ENCODE data around the gene GABBR2. TPM values are rescaled to one million over a fixed set of nuclear protein-coding genes. Genes with fewer than 3 reads are reported as not detected.

Gene GABBR2
- total and polyA plus RNA-seq, 9 of the 15 experiments (the other 6 are each of a cell fraction or from before 2014, with no cell fraction given) = 0.15 to 1.9 (median 0.32) TPM

DNA sequence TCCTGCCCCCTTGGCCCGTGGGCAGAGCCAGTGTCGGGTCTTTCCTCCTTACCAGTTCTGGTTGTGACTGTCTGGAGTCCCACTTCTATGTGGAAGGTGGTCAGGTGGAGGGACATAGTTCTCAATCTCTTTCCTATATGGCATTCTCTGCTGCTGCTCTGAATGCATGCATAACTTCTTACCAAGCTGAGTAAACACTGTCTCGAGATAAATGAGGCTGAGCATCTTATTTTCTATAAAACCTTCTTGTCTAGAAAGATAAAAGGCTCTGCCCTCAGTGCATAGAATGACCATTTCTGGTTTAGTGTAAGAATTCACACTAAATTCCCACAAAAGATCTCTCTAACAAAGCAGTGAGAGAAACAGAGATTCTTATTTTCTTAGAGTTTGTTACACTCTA is 347.1 kb downstream of the GABBR2 start (continued):
- TF ChIP-seq MAFG (tag; conservative IDR thresholded peaks at IDR 0.05) (no peak), FIP1L1 (IDR thresholded peaks at IDR 0.05; ENCODE audit: low read depth, low read length, poor library complexity, severe bottlenecking) (no peak), CC2D1A (IDR thresholded peaks at IDR 0.05) (no peak)

DNA sequence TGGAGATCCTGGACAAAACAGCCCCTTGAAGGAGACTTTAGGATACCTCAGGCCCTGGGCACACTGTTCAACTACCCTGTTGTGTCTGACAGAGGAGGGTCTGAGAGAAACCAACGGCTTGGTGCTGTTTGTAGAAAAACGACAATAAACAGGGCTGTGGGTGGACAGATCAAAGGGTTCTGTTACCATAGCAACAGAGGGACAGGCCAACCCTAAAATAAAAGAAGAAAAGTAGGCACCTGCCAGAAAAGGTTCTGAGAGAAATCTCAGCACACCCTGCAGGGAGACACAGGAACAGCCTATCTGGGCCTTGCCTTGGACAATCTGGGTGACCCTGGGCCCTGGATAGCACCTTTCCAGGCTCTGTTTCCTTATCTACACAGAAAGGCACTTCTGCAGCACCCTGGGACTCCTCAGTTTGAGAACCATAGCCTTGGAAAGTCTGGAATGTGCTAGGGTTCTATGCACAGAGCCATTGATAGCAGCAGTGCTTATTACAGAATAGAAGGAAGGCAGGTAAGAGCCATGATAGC is 348.5 kb downstream of the GABBR2 start:
- Histone ChIP-seq H3K4me2 (ENCODE audit: insufficient read depth, low read length) (no peak overlapping the region), H3K79me2 (ENCODE audit: control insufficient read depth, insufficient read depth, low read length) (no peaks in the 10 kb centered on the region), H3K9me3 (replicated peaks; ENCODE audit: control insufficient read depth, insufficient read depth, low read depth, low read length) (peaks cover 8% of the 10 kb centered on the region), H4K20me1 (replicated peaks; ENCODE audit: control insufficient read depth, insufficient read depth, low read length) (no peaks in the 10 kb centered on the region), H3K36me3 (ENCODE audit: control insufficient read depth, insufficient read depth, low read length) (no peaks in the 10 kb centered on the region), H3K4me1 (replicated peaks in 1 of 2; ENCODE audit: control insufficient read depth in 2 of 2, insufficient read depth in 2 of 2, low read length in 2 of 2) (no peaks in the 10 kb centered on the region; a peak in 1 of 5 replicates), H3K27ac (ENCODE audit: extremely low read depth, low read depth, low read length) (no peak overlapping the region), H3K9me1 (ENCODE audit: control insufficient read depth, insufficient read depth, low read length) (no peaks in the 10 kb centered on the region), H2AFZ (ENCODE audit: low read depth, low read length) (no peak overlapping the region), H3K27me3 (ENCODE audit: control insufficient read depth in 2 of 2, insufficient read depth in 2 of 2, low read length in 2 of 2) (no peaks in the 10 kb centered on the region), H3K4me3 (no peak overlapping the region), H3K9ac (ENCODE audit: insufficient read depth in 1 of 2, low read depth in 2 of 2, low read length in 2 of 2) (no peak overlapping the region)
- POLR2A ChIA-PET = interaction anchor here (1.0 kb wide), 1 partner anchor 34 kb away, joined by 3 read pairs; no protein-coding TSS in a partner anchor
- FAIRE-seq (peak; percentile 64), DNase-seq (ENCODE audit: extremely low read depth in 1 of 4, low spot score in 3 of 4) (no peak), ATAC-seq (peak; percentile 60)
- CTCF ChIA-PET (ENCODE audit: low intra/inter-chr PET ratio) = no interaction called here
- BruUV-seq (replicated peaks) = no TSS peak
- in situ Hi-C loops (cut with MboI) = no loop called here
- WGBS (ENCODE audit: insufficient coverage, low coverage, missing lambda C conversion rate) = 15% methylated on average over 2 of the region's 2 CpGs
- intact Hi-C loops (cut with micrococcal nuclease) = no loop called here
- peak in 1 of 2 experiments; percentile 66; a peak in 2 of 4 replicates for TF ChIP-seq RCOR1 (IDR thresholded peaks at IDR 0.05; ENCODE audit: borderline replicate concordance in 1 of 2, low read depth in 2 of 2, low read length in 2 of 2)
- TF ChIP-seq CBFA2T3 (IDR thresholded peaks at IDR 0.05) = peak; percentile 70
- TF ChIP-seq RFX1 (IDR thresholded peaks at IDR 0.05) = peak; percentile 93
- TF ChIP-seq HDAC1 (IDR thresholded peaks at IDR 0.05) = no peak
- TF ChIP-seq ZNF79 (CRISPR knock-in tag; IDR thresholded peaks at IDR 0.05; ENCODE audit: low read depth) = no peak
- TF ChIP-seq TCF7L2 (IDR thresholded peaks at IDR 0.05; ENCODE audit: low read depth, low read length) = no peak
- no peak for TF ChIP-seq ZNF184 (CRISPR knock-in tag; IDR thresholded peaks at IDR 0.05)
- no peak for TF ChIP-seq ASH1L (IDR thresholded peaks at IDR 0.05; ENCODE audit: borderline replicate concordance, low read depth, partially characterized antibody)
- no peak for TF ChIP-seq GABPA (tag; conservative IDR thresholded peaks at IDR 0.05; ENCODE audit: low read depth)
- no peak for TF ChIP-seq ETV5 (CRISPR knock-in tag; IDR thresholded peaks at IDR 0.05; ENCODE audit: low read depth)
- peak; percentile 58 to 65; a peak in 2 of 4 replicates for TF ChIP-seq KDM1A (IDR thresholded peaks at IDR 0.05)
- TF ChIP-seq GATAD2B (IDR thresholded peaks at IDR 0.05; ENCODE audit: borderline replicate concordance) = no peak
- TF ChIP-seq GATA2 (CRISPR knock-in tag; IDR thresholded peaks at IDR 0.05) = no peak
- no peak for TF ChIP-seq CBX3 (IDR thresholded peaks at IDR 0.05; ENCODE audit: borderline replicate concordance in 1 of 2, low read length in 2 of 2)
- TF ChIP-seq, protein P1, sequence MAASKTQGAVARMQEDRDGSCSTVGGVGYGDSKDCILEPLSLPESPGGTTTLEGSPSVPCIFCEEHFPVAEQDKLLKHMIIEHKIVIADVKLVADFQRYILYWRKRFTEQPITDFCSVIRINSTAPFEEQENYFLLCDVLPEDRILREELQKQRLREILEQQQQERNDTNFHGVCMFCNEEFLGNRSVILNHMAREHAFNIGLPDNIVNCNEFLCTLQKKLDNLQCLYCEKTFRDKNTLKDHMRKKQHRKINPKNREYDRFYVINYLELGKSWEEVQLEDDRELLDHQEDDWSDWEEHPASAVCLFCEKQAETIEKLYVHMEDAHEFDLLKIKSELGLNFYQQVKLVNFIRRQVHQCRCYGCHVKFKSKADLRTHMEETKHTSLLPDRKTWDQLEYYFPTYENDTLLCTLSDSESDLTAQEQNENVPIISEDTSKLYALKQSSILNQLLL (CRISPR knock-in tag; IDR thresholded peaks at IDR 0.05; ENCODE audit: borderline replicate concordance) = no peak
- no peak for TF ChIP-seq KLF16 (IDR thresholded peaks at IDR 0.05)
- TF ChIP-seq, protein P2, sequence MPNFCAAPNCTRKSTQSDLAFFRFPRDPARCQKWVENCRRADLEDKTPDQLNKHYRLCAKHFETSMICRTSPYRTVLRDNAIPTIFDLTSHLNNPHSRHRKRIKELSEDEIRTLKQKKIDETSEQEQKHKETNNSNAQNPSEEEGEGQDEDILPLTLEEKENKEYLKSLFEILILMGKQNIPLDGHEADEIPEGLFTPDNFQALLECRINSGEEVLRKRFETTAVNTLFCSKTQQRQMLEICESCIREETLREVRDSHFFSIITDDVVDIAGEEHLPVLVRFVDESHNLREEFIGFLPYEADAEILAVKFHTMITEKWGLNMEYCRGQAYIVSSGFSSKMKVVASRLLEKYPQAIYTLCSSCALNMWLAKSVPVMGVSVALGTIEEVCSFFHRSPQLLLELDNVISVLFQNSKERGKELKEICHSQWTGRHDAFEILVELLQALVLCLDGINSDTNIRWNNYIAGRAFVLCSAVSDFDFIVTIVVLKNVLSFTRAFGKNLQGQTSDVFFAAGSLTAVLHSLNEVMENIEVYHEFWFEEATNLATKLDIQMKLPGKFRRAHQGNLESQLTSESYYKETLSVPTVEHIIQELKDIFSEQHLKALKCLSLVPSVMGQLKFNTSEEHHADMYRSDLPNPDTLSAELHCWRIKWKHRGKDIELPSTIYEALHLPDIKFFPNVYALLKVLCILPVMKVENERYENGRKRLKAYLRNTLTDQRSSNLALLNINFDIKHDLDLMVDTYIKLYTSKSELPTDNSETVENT (CRISPR knock-in tag; IDR thresholded peaks at IDR 0.05) = no peak
- no peak for TF ChIP-seq GTF2E2 (tag; IDR thresholded peaks at IDR 0.05)

Data from K562 (cell line).